Measurements from ENCODE around the gene ACSM2B.
"Not testable (repeated sequence)": the region's sequence is repeated elsewhere in the genome, so short reads cannot be mapped to it uniquely, and the experiment has no call there.

ACSM2B gene

GRCh38 chr16:20595068-20595467 is 18.9 kb upstream of the ACSM2B start:
- DNase-seq, result not testable (repeated sequence)

GRCh38 chr16:20592780-20593179 is 16.6 kb upstream of the ACSM2B start:
- not testable (repeated sequence) for DNase-seq

DNA sequence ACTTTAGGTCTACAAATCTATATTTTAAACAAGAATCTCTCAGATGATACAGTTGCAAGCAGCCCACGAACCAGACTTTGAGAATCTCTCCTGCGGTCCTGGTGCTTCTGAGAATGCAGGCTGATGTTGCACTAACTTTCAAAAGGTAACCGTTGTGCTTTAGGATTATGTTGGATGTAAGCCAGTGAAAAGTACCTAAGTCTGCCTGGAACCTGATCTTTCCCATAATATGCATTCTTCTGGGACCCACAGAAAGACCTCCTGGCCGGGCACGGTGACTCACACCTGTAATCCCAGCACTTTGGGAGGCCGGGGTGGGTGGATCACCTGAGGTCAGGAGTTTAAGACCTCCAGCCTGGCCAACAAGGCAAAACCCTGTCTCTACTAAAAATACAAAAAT is 13.3 kb upstream of the ACSM2B start:
- not testable (repeated sequence) for DNase-seq

GRCh38 chr16:20587645-20588074 is 11.5 kb upstream of the ACSM2B start:
- not testable (repeated sequence) for DNase-seq

- not testable (repeated sequence) for DNase-seq
Observed at GRCh38 chr16:20586716-20587115, 10.5 kb upstream of the ACSM2B start.

- DNase-seq, result not testable (repeated sequence)
Observed at GRCh38 chr16:20586112-20586511, 9.9 kb upstream of the ACSM2B start.

GRCh38 chr16:20580487-20581259 is 4.5 kb upstream of the ACSM2B start:
- not testable (repeated sequence) for DNase-seq

GRCh38 chr16:20578091-20578490 is 1.9 kb upstream of the ACSM2B start:
- DNase-seq, result not testable (repeated sequence)

DNA sequence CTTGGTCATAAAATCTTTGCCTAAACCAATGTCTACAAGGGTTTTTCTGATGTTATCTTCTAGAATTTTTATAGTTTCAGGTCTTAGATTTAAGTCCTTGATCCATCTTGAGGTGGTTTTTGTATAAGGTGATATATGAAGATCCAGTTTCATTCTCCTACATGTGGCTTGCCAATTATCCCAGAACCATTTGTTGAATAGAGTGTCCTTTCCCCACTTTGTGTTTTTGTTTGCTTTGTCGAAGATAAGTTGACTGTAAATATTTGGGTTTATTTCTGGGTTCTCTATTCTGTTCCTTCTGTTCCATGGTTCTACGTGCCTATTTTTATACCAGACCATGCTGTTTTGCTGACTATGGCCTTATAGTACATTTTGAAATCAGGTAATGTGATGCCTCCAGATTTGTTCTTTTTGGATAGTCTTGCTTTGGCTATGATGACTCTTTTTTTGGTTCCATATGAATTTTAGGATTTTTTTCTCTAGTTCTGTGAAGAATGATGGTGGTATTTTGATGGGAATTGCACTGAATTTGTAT is 7.0 kb downstream of the ACSM2B start:
- not testable (repeated sequence) for DNase-seq

DNA sequence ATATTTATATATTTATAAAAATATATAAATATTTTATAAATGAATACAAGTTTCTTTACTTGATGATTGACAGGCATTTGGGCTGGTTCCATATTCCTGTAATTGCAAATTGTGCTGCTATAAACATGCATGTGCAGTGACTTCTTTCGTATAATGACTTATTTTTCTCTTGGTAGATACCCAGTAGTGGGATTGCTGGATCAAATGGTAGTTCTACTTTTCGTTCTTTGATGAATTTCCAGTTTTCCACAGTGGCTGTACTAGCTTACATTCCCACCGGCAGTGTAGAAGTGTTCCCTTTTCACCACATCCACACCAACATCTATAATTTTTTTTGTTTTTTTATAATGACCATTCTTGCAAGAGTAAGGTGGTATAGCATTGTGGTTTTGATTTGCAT is 7.8 kb downstream of the ACSM2B start:
- no peak for DNase-seq

GRCh38 chr16:20566864-20567263 is 9.3 kb downstream of the ACSM2B start:
- no peak for DNase-seq

DNA sequence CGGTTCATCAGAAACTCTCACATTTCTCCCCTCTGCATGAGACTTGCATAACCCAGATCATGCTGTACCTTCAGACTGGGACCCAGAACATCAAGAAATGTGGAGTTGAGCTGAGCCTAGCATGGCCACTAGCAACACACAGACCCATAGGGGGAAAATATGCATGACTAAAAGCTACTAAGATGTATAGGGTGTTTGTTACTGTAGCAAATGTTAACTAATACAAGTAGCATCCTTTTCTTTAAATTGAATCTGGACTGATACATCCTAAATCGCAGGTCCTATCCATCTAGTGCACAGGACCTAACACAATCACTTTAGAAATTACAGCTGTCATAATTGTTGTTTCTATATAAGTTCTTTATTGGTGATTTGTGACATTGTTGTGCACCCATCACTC is 10.8 kb downstream of the ACSM2B start:
- not testable (repeated sequence) for DNase-seq

DNA sequence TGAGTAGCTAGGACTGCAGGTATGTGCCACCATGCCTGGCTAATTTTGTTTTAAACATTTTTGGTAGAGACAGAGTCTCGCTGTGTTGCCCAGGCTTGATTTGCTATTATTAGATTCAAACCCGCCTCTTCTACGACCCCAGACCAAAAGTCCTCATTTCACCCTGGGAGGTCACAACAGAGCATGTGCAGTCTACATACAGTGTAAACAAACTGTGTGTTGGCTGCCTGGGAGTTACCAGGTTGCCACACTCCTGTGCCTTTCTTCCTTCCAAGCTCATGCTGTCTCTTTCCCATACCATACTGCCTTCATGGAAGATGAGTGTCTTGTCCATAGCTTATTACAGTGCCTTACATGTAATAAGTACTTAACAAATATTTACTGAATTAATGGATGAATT is 11.9 kb downstream of the ACSM2B start:
- not testable (repeated sequence) for DNase-seq

- DNase-seq, result not testable (repeated sequence)
Observed at GRCh38 chr16:20555628-20556027, 20.5 kb downstream of the ACSM2B start.

DNA sequence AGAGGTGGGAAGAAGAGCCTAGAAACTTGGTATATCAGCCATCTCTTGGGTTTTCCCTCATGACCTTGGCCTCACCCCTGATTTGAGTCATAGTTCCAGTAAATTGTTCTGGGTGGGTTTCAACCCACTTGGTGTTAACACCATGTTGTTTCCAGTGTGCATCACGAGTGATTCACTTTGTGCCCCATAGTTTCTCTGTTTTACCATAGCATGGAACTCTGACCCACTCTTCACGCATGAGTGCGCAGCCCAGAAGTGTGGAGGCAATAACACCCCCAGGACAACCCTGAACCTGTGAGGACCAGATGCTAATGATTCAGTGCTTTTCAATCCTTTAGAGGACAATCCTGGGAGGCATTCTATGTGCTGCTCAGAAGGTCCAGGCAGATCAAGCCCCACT is 21.5 kb downstream of the ACSM2B start:
- DNase-seq, result not testable (repeated sequence)

DNA sequence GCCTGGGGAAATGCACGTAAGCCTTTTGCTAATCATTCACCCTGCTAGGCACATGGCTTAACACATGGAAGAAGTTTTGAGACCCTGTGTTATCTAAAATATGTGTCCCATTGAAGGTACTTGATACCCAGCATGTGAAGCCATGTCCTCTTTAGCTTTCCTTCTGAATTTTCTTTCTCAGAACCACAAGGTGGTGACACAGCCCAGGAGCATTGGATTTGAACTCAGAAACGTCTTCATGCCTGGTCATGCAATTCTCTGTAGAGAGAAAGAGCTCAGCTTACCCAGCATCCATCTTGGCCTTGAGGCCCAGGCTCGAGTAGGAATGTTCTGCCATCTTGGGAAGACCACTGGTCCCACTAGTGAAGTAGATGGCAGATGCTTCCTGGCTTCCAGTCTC is 22.7 kb downstream of the ACSM2B start:
- not testable (repeated sequence) for DNase-seq

DNA sequence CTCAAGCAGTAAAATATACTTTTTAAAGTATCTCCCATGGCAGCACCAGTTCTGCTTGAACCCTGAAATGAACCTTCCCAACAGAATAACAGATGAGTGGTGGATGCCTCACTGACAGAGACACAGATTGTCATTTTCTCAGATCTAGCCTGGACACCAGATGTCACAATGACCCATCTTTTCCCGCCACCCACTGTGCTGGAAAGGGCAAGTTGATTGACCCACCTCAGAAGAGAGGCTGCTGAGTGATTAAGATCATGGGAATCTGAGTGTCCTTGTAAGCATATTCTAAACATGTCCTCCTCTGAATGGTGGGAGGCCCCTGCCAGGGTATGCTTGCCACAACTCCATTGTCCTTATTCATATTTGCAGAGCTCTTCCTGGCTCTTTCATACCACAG is 29.2 kb downstream of the ACSM2B start:
- DNase-seq, result not testable (repeated sequence)

GRCh38 chr16:20546278-20546853 is 29.8 kb downstream of the ACSM2B start:
- DNase-seq, result not testable (repeated sequence)

DNA sequence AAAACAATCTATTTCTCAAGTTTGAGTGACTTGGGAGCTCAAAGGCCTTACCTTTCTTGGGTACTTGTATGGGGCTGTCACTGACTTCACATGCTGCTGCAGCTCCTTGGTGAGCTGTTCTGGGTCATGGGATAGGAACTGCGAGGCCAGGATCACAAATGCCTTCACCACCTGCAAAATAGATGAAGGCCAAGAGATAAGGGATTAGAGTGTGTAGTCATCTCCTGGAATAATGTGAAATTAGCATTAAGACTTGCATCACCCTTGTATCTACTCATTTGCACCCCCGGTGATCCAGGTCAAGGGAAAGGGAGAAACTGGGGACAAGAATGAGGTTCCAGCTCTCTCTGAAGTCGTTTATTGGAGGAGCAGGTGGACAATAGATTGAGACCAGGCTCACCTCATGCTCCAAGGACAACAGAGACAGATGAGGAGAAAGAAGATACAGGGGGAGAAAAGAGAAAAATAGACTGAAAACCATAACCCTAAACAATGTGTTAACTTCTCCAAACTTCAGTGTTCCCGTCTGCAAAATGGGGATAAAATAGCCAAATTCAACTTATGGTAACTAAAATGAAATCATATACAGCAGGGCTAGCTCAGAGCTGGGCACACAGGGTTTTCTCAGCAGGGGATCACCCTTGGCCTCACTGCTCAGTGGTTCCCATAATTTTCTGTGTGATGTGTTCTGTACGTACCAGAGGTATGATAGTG is 35.4 kb downstream of the ACSM2B start:
- DNase-seq, result not testable (repeated sequence)

DNA sequence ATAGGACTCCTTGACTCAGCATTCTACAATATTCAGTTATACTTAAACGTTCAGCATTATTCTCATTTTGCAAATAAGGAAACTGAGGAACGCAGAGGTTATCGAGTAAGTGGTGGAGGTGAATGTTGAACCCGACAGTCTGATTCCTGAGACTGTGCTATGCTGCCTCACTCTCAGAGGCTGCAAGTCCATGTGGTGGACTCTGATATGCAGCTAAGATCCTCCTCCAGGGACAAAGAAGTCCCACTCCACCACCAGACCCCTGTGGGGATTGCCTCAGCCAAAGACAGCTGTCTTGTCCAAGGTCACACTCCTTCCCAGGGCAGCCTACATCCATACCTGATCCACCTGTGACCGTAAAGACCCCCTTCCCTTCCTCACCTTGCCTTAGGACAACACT is 37.5 kb downstream of the ACSM2B start:
- DNase-seq, result no peak

DNA sequence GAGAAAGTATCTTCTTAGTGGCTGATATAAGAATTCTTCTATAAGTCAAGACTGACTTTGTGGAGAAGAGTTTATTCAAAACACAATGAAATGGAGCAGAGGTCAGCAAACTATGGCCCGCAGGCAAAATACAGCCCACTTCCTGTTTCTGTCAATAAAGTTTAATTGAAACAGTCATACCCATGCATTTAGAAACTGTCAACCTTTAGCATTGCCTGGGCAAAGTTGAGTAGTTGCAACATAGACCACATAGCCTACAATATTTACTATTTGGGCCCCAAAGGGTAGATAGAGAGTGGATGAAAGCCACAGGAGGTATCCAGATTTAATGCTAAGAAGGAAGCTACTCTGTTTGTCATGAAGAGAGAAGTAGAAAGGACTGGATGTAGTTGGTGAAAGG is 38.0 kb downstream of the ACSM2B start:
- no peak for DNase-seq

DNA sequence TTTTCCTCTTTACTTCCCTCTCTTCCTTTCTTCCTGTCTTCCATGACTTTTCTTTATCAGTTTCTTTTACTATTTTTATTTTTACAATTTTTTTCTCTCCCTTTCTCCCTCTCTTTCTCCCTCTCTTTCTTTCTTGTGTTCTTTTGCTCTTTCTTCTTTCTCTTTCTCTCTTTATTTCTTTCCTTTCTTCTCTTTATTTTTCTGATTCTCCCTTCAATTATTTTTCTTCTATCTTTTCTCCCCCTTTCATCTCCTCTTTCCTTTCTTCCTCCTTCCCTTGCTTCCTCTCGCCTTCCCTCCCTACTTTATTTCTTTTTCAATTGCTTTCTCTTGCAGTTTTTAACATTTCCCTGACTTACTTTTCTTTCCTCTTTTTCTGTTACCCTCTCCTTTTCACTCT is 39.5 kb downstream of the ACSM2B start:
- not testable (repeated sequence) for DNase-seq

DNA sequence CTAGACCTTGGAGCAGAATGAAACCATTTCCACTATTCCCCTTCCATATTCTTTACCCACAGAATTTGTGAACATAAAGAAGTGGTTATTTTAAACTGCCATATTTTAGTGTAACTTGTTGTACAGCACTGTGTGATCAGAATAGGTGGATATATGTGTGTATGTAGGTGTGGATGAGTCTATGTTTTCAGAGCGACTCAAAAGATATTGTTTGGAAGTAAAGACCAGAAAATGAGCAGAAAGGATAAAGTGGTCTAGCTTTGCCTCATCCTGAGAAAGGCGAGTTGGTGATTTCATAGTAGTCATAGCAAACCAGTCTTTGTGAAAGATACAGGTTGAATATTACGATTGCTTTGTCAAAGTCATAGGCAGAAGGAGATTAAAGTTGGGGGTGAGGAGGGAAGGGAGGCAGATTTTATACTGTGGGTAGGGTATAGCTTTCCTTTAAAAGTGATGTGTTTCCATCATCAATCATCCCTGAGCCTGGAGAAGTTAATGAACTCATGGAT is 43.8 kb downstream of the ACSM2B start:
- DNase-seq, result not testable (repeated sequence)
